HepG2 (cell line): Measurements from ENCODE around the gene POLA1. TPM values are rescaled to one million over a fixed set of nuclear protein-coding genes. Genes with fewer than 3 reads are reported as not detected.

Experiments
- ATAC-seq: fragments of 200-7000 bp; cut with Tn5 transposase; 3 replicates; pipeline ENCODE4 v1.9.1; 2020; ENCODE audit warnings: mild to moderate bottlenecking, moderate library complexity
- BruUV-seq: library from RNA; stranded (reverse); fragments of 400-500 nt; replicated peaks from 2 replicates; lab custom pipeline; 2021; lab: Mats Ljungman, UMichigan
- CTCF ChIA-PET: fragments of 300-600 bp; formaldehyde crosslinking; extraction: SDS; loops from one replicate; lab custom pipeline; 2021; ENCODE audit warnings: low total read pairs, inconsistent platforms, low intra/inter-chr PET ratio; lab: Yijun Ruan, JAX
- POLR2A ChIA-PET: fragments of 350-600 bp; sonication (Branson Sonifier 250); formaldehyde crosslinking; loops from one replicate; lab custom pipeline; 2020; ENCODE audit warnings: antibody characterized with exemption, inconsistent platforms; lab: Yijun Ruan, JAX
- DNase-seq: peaks from one replicate; pipeline ENCODE4 v3.0.0-alpha.2; 2015; ENCODE audit warnings: low spot score
- FAIRE-seq: peaks from 3 replicates; lab custom pipeline; 2011; peaks lifted over from hg19 to GRCh38; lab: Jason Lieb, UNC
- H2AFZ ChIP-seq: one replicate; pipeline ENCODE4 v1.6.1; 2011; ENCODE audit warnings: low read length, inconsistent platforms
- H3K27ac ChIP-seq: fragments of 300-600 bp; 3 replicates; pipeline ENCODE4 v1.8.0; 2011; ENCODE audit warnings: mixed run types, mild to moderate bottlenecking, mixed read lengths, low read length, inconsistent platforms; ENCODE audit not compliant: insufficient read depth; ENCODE audit errors: extremely low read length
- H3K27me3 ChIP-seq, 2 experiments: fragments of 200-600 bp in 1 of 2; 2 replicates in 1 of 2; 3 replicates in 1 of 2; pipeline versions ENCODE4 v1.6.0 to v1.8.0; 2011; ENCODE audit warnings: low read length in 2 of 2, mild to moderate bottlenecking in 2 of 2, moderate library complexity in 2 of 2, inconsistent platforms in 1 of 2; ENCODE audit not compliant: insufficient read depth in 2 of 2, control insufficient read depth in 1 of 2
- H3K36me3 ChIP-seq, 2 experiments: fragments of 200-600 bp in 1 of 2; replicated peaks in 1 of 2; 2 replicates in 1 of 2; 3 replicates in 1 of 2; pipeline versions ENCODE4 v1.5.1 to v1.8.0; 2011; ENCODE audit warnings: low read length in 2 of 2, inconsistent platforms in 1 of 2; ENCODE audit not compliant: insufficient read depth in 2 of 2, control insufficient read depth in 1 of 2
- H3K4me1 ChIP-seq: 2 replicates; pipeline ENCODE4 v1.5.1; 2012; ENCODE audit warnings: low read length, inconsistent platforms; ENCODE audit not compliant: insufficient read depth
- H3K4me2 ChIP-seq: 2 replicates; pipeline ENCODE4 v1.6.0; 2011; ENCODE audit warnings: low read depth, low read length, inconsistent platforms
- H3K4me3 ChIP-seq, 3 experiments: fragments of 200-600 bp in 1 of 3; sonication (generic), shearing (Covaris generic) in 1 of 3; replicated peaks in 1 of 3; 2 replicates each; pipeline ENCODE4 v1.5.1; 2011 to 2016; ENCODE audit warnings: low read length in 3 of 3, inconsistent platforms in 2 of 3, low read depth in 2 of 3, mild to moderate bottlenecking in 2 of 3, control low read depth in 1 of 3, mixed read lengths in 1 of 3; ENCODE audit not compliant: insufficient read depth in 1 of 3
- H3K79me2 ChIP-seq: one replicate; pipeline ENCODE4 v1.6.1; 2011; ENCODE audit warnings: low read length, inconsistent platforms; ENCODE audit not compliant: insufficient read depth
- H3K9ac ChIP-seq: 2 replicates; pipeline ENCODE4 v1.6.0; 2011; ENCODE audit warnings: mild to moderate bottlenecking, low read depth, low read length, inconsistent platforms; ENCODE audit not compliant: insufficient read depth
- H3K9me3 ChIP-seq: 2 replicates; pipeline ENCODE4 v1.5.1; 2012; ENCODE audit warnings: mild to moderate bottlenecking, low read length
- H4K20me1 ChIP-seq: 2 replicates; pipeline ENCODE4 v1.6.0; 2011; ENCODE audit warnings: inconsistent platforms, mild to moderate bottlenecking, low read length, moderate library complexity; ENCODE audit not compliant: insufficient read depth
- ADNP ChIP-seq: sonication (generic); formaldehyde crosslinking; IDR thresholded peaks from 2 replicates; pipeline ENCODE4 v1.4.0; 2020; ENCODE audit warnings: missing genetic modification reagents
- ARID5B ChIP-seq: IDR thresholded peaks from 2 replicates; pipeline ENCODE4 v1.4.0; 2020; ENCODE audit warnings: mild to moderate bottlenecking, missing genetic modification reagents
- RERE ChIP-seq: IDR thresholded peaks from 2 replicates; pipeline ENCODE4 v1.6.1; 2016; ENCODE audit warnings: low read depth, missing genetic modification reagents, missing compliant biosample characterization
- WIZ ChIP-seq: sonication (generic); formaldehyde crosslinking; IDR thresholded peaks from 2 replicates; pipeline ENCODE4 v1.5.1; 2020; ENCODE audit warnings: mild to moderate bottlenecking, missing genetic modification reagents
- YEATS2 ChIP-seq: sonication (generic); formaldehyde crosslinking; IDR thresholded peaks from 2 replicates; pipeline ENCODE4 v1.4.0; 2020; ENCODE audit warnings: missing genetic modification reagents, borderline replicate concordance
- ZSCAN9 ChIP-seq: IDR thresholded peaks from 2 replicates; pipeline ENCODE4 v1.6.1; 2016; ENCODE audit warnings: borderline replicate concordance
- WGBS: methylation state at CpG from one replicate; pipeline ENCODE4 v1.1.6; 2017; ENCODE audit warnings: low lambda C conversion rate; 5-methylcytosine and 5-hydroxymethylcytosine counted together
- in situ Hi-C: cut with HindIII; loops from 2 replicates; pipeline ENCODE4 v1.10.0; 2017; ENCODE audit warnings: low pct_unique_long_range_greater_than_20kb; ENCODE audit not compliant: extremely low pct_ligation_motif_present
- intact Hi-C: fragments of 100-400 bp; cut with micrococcal nuclease; formaldehyde crosslinking; loops from one replicate; pipeline ENCODE4 v1.10.0; 2022; ENCODE audit not compliant: unreplicated experiment
- polyA plus RNA-seq, 8 experiments: library from polyadenylated mRNA; depleted of rRNA in 3 of 8; stranded (reverse) in 7 of 8; unstranded in 1 of 8; fragments of >200 nt; fragmentation: Illumina TruSeq in 4 of 8; extraction: Trizol in 4 of 8; gene quantifications; 2 replicates each; pipeline versions ENCODE4 v1.2.1 to v1.2.3, GENCODE V29; 2011 to 2016; ENCODE audit warnings: low read depth in 4 of 8, missing spikeins in 1 of 8, mixed read lengths in 1 of 8; ENCODE audit not compliant: insufficient read depth in 1 of 8
- total RNA-seq, 5 experiments: library from RNA; depleted of rRNA; stranded (reverse); fragments of >200 nt; fragmentation: Illumina TruSeq; extraction: Trizol; gene quantifications; 2 replicates each; pipeline ENCODE4 v1.2.3, GENCODE V29; 2016; ENCODE audit warnings: low read depth in 1 of 5
- TF ChIP-seq, protein P1 (sequence below): sonication (generic); formaldehyde crosslinking; IDR thresholded peaks from 2 replicates; pipeline ENCODE4 v1.8.0; 2022; ENCODE audit warnings: low read depth, missing genetic modification reagents
- TF ChIP-seq, protein P2 (sequence below): sonication (generic); formaldehyde crosslinking; IDR thresholded peaks from 2 replicates; pipeline ENCODE4 v1.5.0; 2020; ENCODE audit warnings: missing genetic modification reagents, mild to moderate bottlenecking, borderline replicate concordance

POLA1 gene
- total and polyA plus RNA-seq, 2 of the 13 experiments (the other 11 are each of a cell fraction or from before 2014, with no cell fraction given): 3.3 to 26.5 TPM

DNA sequence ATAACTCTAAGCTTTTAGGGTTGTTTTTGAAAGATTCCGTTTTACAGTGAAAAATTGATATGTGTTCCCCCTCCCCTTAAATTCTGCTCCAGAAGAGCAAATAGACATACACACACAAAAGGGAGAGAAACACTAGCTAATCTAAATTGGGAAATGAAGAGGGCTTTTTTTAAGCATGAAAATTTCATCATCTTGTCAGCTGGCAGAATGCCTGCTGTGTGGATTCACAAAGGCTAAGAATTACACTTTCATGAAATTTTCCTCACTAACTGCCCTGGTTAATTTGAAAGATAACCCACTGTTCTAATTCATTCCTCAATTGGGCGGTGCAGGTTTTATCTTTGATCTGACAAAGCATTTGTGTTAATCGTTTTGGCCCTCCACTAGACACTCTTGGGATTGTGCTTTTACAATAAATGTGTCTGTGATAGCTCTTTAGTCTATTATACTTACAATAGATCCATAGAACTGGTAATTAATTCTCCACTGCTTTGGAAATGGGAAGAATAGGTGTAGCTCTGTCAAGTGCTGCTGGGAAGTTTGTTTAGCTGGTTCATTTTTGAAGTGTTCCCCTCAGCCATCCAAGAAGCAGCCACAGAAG is 152.9 kb downstream of the POLA1 start:
- WGBS: 92% methylated on average over 3 of the region's 3 CpGs

More for the DNA sequence above, 152.9 kb downstream of the POLA1 start:
- no peaks in the 10 kb centered on the region for H4K20me1 ChIP-seq
- no TSS peak for BruUV-seq
- H3K9ac ChIP-seq: no peak overlapping the region
- TF ChIP-seq, protein P1, sequence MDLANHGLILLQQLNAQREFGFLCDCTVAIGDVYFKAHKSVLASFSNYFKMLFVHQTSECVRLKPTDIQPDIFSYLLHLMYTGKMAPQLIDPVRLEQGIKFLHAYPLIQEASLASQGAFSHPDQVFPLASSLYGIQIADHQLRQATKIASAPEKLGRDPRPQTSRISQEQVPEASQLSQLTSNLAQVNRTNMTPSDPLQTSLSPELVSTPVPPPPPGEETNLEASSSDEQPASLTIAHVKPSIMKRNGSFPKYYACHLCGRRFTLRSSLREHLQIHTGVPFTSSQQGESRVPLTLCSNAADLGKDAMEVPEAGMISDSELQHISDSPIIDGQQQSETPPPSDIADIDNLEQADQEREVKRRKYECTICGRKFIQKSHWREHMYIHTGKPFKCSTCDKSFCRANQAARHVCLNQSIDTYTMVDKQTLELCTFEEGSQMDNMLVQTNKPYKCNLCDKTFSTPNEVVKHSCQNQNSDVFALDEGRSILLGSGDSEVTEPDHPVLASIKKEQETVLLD (CRISPR knock-in tag): no peak
- TF ChIP-seq WIZ (no peak), ZSCAN9 (no peak), ARID5B (no peak), RERE (no peak), YEATS2 (no peak), ADNP (CRISPR knock-in tag) (no peak)
- TF ChIP-seq, protein P2, sequence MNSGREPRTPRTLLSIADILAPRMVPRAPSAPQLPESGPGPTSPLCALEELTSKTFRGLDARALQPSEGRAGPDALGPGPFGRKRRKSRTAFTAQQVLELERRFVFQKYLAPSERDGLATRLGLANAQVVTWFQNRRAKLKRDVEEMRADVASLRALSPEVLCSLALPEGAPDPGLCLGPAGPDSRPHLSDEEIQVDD (CRISPR knock-in tag): no peak
- H2AFZ ChIP-seq: no peak overlapping the region
- no peak overlapping the region for H3K4me2 ChIP-seq
- intact Hi-C loops: no loop called here
- FAIRE-seq: no peak
- no peaks in the 10 kb centered on the region for H3K4me1 ChIP-seq
- H3K27ac ChIP-seq: no peak overlapping the region
- ChIA-PET POLR2A (no interaction called here), CTCF (no interaction called here)
- H3K27me3 ChIP-seq: no peaks in the 10 kb centered on the region
- DNase-seq: no peak
- H3K9me3 ChIP-seq: no peaks in the 10 kb centered on the region
- ATAC-seq: no peak
- no peak overlapping the region for H3K4me3 ChIP-seq
- H3K36me3 ChIP-seq: 0 out of 5 replicates have a peak, but pooled peaks cover 0 to 6% of the 10 kb centered on the region in 2 experiments
- no peaks in the 10 kb centered on the region for H3K79me2 ChIP-seq
- in situ Hi-C loops: no loop called here
